NB4 (cell line): ENCODE measurements around the gene MMEL1.

Experiments used
- POLR2A ChIP-seq: IDR thresholded peaks from 2 replicates; pipeline ENCODE4 v1.6.1; 2011; ENCODE audit warnings: mild to moderate bottlenecking; ENCODE audit not compliant: insufficient read length; ENCODE audit errors: extremely low read depth
- TF ChIP-seq, protein P1 (sequence below): IDR thresholded peaks from one replicate; pipeline ENCODE4 v1.5.1; 2012; ENCODE audit warnings: low read depth, low read length

DNA sequence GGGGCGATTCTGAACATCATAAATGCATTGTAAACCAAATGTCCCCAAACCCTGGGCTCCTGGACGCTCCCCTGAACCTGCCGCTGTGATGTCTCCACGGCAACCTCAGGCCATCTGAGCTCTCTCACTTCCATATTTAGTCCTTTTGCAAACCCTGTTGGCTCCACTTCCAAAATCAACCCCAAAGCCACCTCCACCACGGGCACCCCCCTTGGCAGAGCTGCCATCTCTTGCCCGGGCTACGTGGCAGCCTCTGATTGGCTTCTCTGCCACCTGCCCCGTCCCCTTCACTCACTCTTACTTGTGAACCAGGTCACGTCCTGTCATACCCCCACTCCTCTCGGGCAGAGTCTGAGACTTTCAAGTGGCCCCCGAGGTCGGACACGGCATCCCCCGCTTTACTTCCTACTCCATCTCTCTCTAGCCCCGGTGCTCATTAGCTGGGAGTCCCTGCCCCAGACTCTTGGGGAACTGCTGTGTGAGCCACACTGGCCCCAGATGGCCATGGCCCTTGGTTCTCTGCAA, 30.4 kb downstream of the MMEL1 start:
- TF ChIP-seq, protein P1, sequence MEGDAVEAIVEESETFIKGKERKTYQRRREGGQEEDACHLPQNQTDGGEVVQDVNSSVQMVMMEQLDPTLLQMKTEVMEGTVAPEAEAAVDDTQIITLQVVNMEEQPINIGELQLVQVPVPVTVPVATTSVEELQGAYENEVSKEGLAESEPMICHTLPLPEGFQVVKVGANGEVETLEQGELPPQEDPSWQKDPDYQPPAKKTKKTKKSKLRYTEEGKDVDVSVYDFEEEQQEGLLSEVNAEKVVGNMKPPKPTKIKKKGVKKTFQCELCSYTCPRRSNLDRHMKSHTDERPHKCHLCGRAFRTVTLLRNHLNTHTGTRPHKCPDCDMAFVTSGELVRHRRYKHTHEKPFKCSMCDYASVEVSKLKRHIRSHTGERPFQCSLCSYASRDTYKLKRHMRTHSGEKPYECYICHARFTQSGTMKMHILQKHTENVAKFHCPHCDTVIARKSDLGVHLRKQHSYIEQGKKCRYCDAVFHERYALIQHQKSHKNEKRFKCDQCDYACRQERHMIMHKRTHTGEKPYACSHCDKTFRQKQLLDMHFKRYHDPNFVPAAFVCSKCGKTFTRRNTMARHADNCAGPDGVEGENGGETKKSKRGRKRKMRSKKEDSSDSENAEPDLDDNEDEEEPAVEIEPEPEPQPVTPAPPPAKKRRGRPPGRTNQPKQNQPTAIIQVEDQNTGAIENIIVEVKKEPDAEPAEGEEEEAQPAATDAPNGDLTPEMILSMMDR, result no peak
- TF ChIP-seq POLR2A, result no peak
